ENCODE measurements around the gene BCL11B. TPM values are rescaled to one million over a fixed set of nuclear protein-coding genes. Genes with fewer than 3 reads are reported as not detected.

Gene BCL11B
- total and polyA plus RNA-seq, 4 donors: 0.20 to 2.3 (median 0.66) TPM

GRCh38 chr14:99143793-99144192 lies 128.2 kb downstream of the BCL11B start:
- Histone ChIP-seq H3K27ac (ENCODE audit: low read depth in 1 of 2, low read length in 1 of 2) (no peak overlapping the region), H3K27me3 (ENCODE audit: control insufficient read depth in 3 of 3, insufficient read depth in 3 of 3, low read length in 2 of 3) (no peaks in the 10 kb centered on the region), H3K36me3 (ENCODE audit: control insufficient read depth in 4 of 4, insufficient read depth in 4 of 4, low read length in 4 of 4) (no peaks in the 10 kb centered on the region), H3K4me1 (ENCODE audit: control insufficient read depth in 5 of 5, insufficient read depth in 5 of 5, low read length in 5 of 5) (no peaks in the 10 kb centered on the region), H3K4me3 (no peak overlapping the region), H3K9me3 (ENCODE audit: control insufficient read depth in 4 of 4, insufficient read depth in 3 of 4, low read length in 3 of 4) (peaks cover 0 to 4% (median 0%) of the 10 kb centered on the region in 4 donors), H3K9ac (ENCODE audit: insufficient read depth in 1 of 2, low read length in 2 of 2) (no peak overlapping the region)
- TF ChIP-seq CTCF (IDR thresholded peaks at IDR 0.05; ENCODE audit: control extremely low read depth, extremely low read depth): no peak
- ATAC-seq (ENCODE audit: insufficient read depth, low FRiP score): no peak
- WGBS, 2 donors: 62 to 65% methylated on average over 4 of the region's 4 CpGs
- no peak for DNase-seq

GRCh38 chr14:99143126-99143525 lies 128.9 kb downstream of the BCL11B start:
- no peak for DNase-seq
- 53 to 79% methylated on average over 2 of the region's 2 CpGs for WGBS, 2 donors
- Histone ChIP-seq H3K36me3 (ENCODE audit: control insufficient read depth in 4 of 4, insufficient read depth in 4 of 4, low read length in 4 of 4) (no peaks in the 10 kb centered on the region), H3K4me1 (ENCODE audit: control insufficient read depth in 5 of 5, insufficient read depth in 5 of 5, low read length in 5 of 5) (no peaks in the 10 kb centered on the region), H3K4me3 (no peak overlapping the region), H3K27me3 (ENCODE audit: control insufficient read depth in 3 of 3, insufficient read depth in 3 of 3, low read length in 2 of 3) (no peaks in the 10 kb centered on the region), H3K27ac (ENCODE audit: low read depth in 1 of 2, low read length in 1 of 2) (no peak overlapping the region), H3K9me3 (ENCODE audit: control insufficient read depth in 4 of 4, insufficient read depth in 3 of 4, low read length in 3 of 4) (peaks cover 0 to 4% (median 0%) of the 10 kb centered on the region in 4 donors), H3K9ac (ENCODE audit: insufficient read depth in 1 of 2, low read length in 2 of 2) (no peak overlapping the region)
- no peak for ATAC-seq (ENCODE audit: insufficient read depth, low FRiP score)
- TF ChIP-seq CTCF (IDR thresholded peaks at IDR 0.05; ENCODE audit: control extremely low read depth, extremely low read depth): no peak

GRCh38 chr14:99141236-99141635 lies 130.8 kb downstream of the BCL11B start:
- H3K9ac ChIP-seq (ENCODE audit: insufficient read depth in 1 of 2, low read length in 2 of 2): no peak overlapping the region
- WGBS, 2 donors: 87 to 91% methylated on average over 7 of the region's 7 CpGs
- H3K9me3 ChIP-seq (ENCODE audit: control insufficient read depth in 4 of 4, insufficient read depth in 3 of 4, low read length in 3 of 4): no peaks in the 10 kb centered on the region
- H3K27me3 ChIP-seq (ENCODE audit: control insufficient read depth in 3 of 3, insufficient read depth in 3 of 3, low read length in 2 of 3): no peaks in the 10 kb centered on the region
- DNase-seq: no peak
- H3K4me1 ChIP-seq (ENCODE audit: control insufficient read depth in 5 of 5, insufficient read depth in 5 of 5, low read length in 5 of 5): no peaks in the 10 kb centered on the region
- no peaks in the 10 kb centered on the region for H3K36me3 ChIP-seq (ENCODE audit: control insufficient read depth in 4 of 4, insufficient read depth in 4 of 4, low read length in 4 of 4)
- TF ChIP-seq CTCF (IDR thresholded peaks at IDR 0.05; ENCODE audit: control extremely low read depth, extremely low read depth): no peak
- H3K4me3 ChIP-seq: no peak overlapping the region
- H3K27ac ChIP-seq (ENCODE audit: low read depth in 1 of 2, low read length in 1 of 2): no peak overlapping the region
- ATAC-seq (ENCODE audit: insufficient read depth, low FRiP score): no peak

Data from lung (tissue), 12 donors.